WERI-Rb-1 (cell line): ENCODE results near the gene CCDC28B.

Source experiments
- DNase-seq: peaks from one replicate; pipeline ENCODE4 v3.0.0-alpha.2; 2020
- H3K27ac ChIP-seq: fragments of 250-450 bp; sonication (Bioruptor Pico); 2 replicates; pipeline ENCODE4 v1.5.1; 2020; ENCODE audit warnings: mild to moderate bottlenecking, moderate library complexity
- H3K27me3 ChIP-seq: fragments of 250-450 bp; sonication (Bioruptor Pico); 2 replicates; pipeline ENCODE4 v1.5.1; 2021; ENCODE audit warnings: mild to moderate bottlenecking, low read depth, moderate library complexity; ENCODE audit not compliant: insufficient read depth, severe bottlenecking
- H3K36me3 ChIP-seq: fragments of 250-450 bp; sonication (Bioruptor Pico); 2 replicates; pipeline ENCODE4 v1.5.1; 2020; ENCODE audit warnings: mild to moderate bottlenecking, moderate library complexity
- H3K4me3 ChIP-seq: 2 replicates; pipeline ENCODE4 v1.5.1; 2011; ENCODE audit warnings: low read depth, mild to moderate bottlenecking, control low read depth, low read length
- H3K9me3 ChIP-seq: fragments of 250-450 bp; sonication (Bioruptor Pico); 2 replicates; pipeline ENCODE4 v1.5.1; 2021; ENCODE audit warnings: mild to moderate bottlenecking, moderate library complexity; ENCODE audit not compliant: severe bottlenecking
- TF ChIP-seq, protein P1 (sequence below): IDR thresholded peaks from 2 replicates; pipeline ENCODE4 v1.5.1; 2011; ENCODE audit warnings: low read depth, mild to moderate bottlenecking, control low read depth, inconsistent platforms, low read length

CCDC28B gene

GRCh38 chr1:32186491-32186890 lies 13.9 kb upstream of the CCDC28B start:
- TF ChIP-seq, protein P1, sequence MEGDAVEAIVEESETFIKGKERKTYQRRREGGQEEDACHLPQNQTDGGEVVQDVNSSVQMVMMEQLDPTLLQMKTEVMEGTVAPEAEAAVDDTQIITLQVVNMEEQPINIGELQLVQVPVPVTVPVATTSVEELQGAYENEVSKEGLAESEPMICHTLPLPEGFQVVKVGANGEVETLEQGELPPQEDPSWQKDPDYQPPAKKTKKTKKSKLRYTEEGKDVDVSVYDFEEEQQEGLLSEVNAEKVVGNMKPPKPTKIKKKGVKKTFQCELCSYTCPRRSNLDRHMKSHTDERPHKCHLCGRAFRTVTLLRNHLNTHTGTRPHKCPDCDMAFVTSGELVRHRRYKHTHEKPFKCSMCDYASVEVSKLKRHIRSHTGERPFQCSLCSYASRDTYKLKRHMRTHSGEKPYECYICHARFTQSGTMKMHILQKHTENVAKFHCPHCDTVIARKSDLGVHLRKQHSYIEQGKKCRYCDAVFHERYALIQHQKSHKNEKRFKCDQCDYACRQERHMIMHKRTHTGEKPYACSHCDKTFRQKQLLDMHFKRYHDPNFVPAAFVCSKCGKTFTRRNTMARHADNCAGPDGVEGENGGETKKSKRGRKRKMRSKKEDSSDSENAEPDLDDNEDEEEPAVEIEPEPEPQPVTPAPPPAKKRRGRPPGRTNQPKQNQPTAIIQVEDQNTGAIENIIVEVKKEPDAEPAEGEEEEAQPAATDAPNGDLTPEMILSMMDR, result no peak
- no peaks in the 10 kb centered on the region for H3K27me3 ChIP-seq
- no peak for DNase-seq
- peaks cover 98% of the 10 kb centered on the region for H3K36me3 ChIP-seq
- H3K9me3 ChIP-seq, result no peaks in the 10 kb centered on the region
- no peak overlapping the region for H3K27ac ChIP-seq
- H3K4me3 ChIP-seq, result no peak overlapping the region

DNA sequence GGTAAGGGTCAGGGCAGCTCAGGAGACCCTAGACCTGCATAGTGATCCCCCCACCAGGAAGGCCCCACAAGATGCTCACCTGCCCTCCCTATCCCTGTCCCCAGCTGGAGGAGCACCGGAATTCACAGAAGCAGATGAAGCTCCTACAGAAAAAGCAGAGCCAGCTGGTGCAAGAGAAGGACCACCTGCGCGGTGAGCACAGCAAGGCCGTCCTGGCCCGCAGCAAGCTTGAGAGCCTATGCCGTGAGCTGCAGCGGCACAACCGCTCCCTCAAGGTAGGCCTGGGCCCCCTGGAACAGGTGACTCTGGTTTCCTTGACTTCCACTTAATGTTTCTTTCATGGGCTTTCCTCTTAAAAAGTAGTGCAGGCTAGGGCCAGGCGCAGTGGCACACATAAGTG lies 12.5 kb upstream of the CCDC28B start:
- Histone ChIP-seq H3K4me3 (no peak overlapping the region), H3K27ac (no peak overlapping the region), H3K36me3 (peaks cover 98% of the 10 kb centered on the region), H3K27me3 (no peaks in the 10 kb centered on the region), H3K9me3 (no peaks in the 10 kb centered on the region)
- TF ChIP-seq, protein P1, result no peak
- DNase-seq, result no peak

GRCh38 chr1:32192220-32192948 lies 8.0 kb upstream of the CCDC28B start:
- no peaks in the 10 kb centered on the region for H3K27me3 ChIP-seq
- no peaks in the 10 kb centered on the region for H3K9me3 ChIP-seq
- DNase-seq, result no peak
- TF ChIP-seq, protein P1, result no peak
- H3K27ac ChIP-seq, result no peak overlapping the region
- no peak overlapping the region for H3K4me3 ChIP-seq
- peaks cover 98% of the 10 kb centered on the region for H3K36me3 ChIP-seq

- Histone ChIP-seq H3K27ac (no peak overlapping the region), H3K9me3 (no peaks in the 10 kb centered on the region), H3K36me3 (peaks cover 80% of the 10 kb centered on the region), H3K27me3 (no peaks in the 10 kb centered on the region), H3K4me3 (no peak overlapping the region)
- TF ChIP-seq, protein P1, result no peak
- DNase-seq, result no peak
Observed at GRCh38 chr1:32194984-32195383, 5.4 kb upstream of the CCDC28B start.

- no peak overlapping the region for H3K27ac ChIP-seq
- no peaks in the 10 kb centered on the region for H3K9me3 ChIP-seq
- no peaks in the 10 kb centered on the region for H3K27me3 ChIP-seq
- TF ChIP-seq, protein P1, result no peak
- H3K4me3 ChIP-seq, result no peak overlapping the region
- peaks cover 74% of the 10 kb centered on the region for H3K36me3 ChIP-seq
- no peak for DNase-seq
Observed at GRCh38 chr1:32195531-32195930, 4.9 kb upstream of the CCDC28B start.
